ENCODE results near the gene ARID3B.

- TF ChIP-seq TAF1 (IDR thresholded peaks at IDR 0.05; ENCODE audit: low read depth, low read length) = no peak
- no peak for TF ChIP-seq POLR2A (IDR thresholded peaks at IDR 0.05; ENCODE audit: low read depth, low read length)
- no peak for TF ChIP-seq POLR2AphosphoS5 (IDR thresholded peaks at IDR 0.05; ENCODE audit: low read depth, low read length)
- no peak for TF ChIP-seq POU2F2 (IDR thresholded peaks at IDR 0.05; ENCODE audit: low read depth, low read length)
Measured at GRCh38 chr15:74573987-74574386, 33.0 kb downstream of the ARID3B start.

All from GM12891 (cell line).